HUDEP-2 (cell line): ENCODE results near the gene CHTF18.

Experiments
- DNase-seq, 76 experiments: peaks; one replicate each; lab custom pipeline; 2025; ENCODE audit not compliant: unreplicated experiment in 76 of 76; lab: John Stamatoyannopoulos, UW

The CHTF18 gene

GRCh38 chr16:790086-790485 is 1.7 kb downstream of the CHTF18 start:
- no peak for DNase-seq

- DNase-seq: no peak
Measured at GRCh38 chr16:791131-791530, 2.7 kb downstream of the CHTF18 start.

- DNase-seq: no peak
Measured at GRCh38 chr16:792221-792995, 4.0 kb downstream of the CHTF18 start.

- DNase-seq: no peak
Measured at GRCh38 chr16:793414-793813, 5.0 kb downstream of the CHTF18 start.

GRCh38 chr16:794091-794822 is 5.8 kb downstream of the CHTF18 start:
- no peak for DNase-seq

GRCh38 chr16:794853-795466 is 6.5 kb downstream of the CHTF18 start:
- no peak for DNase-seq

GRCh38 chr16:795580-796229 is 7.3 kb downstream of the CHTF18 start:
- no peak for DNase-seq

- no peak for DNase-seq
Measured at GRCh38 chr16:796296-797119, 8.1 kb downstream of the CHTF18 start.

- no peak for DNase-seq
Measured at GRCh38 chr16:797120-797420, 8.7 kb downstream of the CHTF18 start.

- DNase-seq: no peak
Measured at GRCh38 chr16:797686-798085, 9.3 kb downstream of the CHTF18 start.

GRCh38 chr16:798666-799065 is 10.2 kb downstream of the CHTF18 start:
- DNase-seq: no peak

- DNase-seq: no peak
Measured at GRCh38 chr16:799111-799947, 10.9 kb downstream of the CHTF18 start.

- no peak for DNase-seq
Measured at GRCh38 chr16:799948-800833, 11.8 kb downstream of the CHTF18 start, which contains the start of gene GNG13. Gene GNG13, minus strand, starts transcription at chr16:800734. Its CDS starts 1,657 bp downstream, at chr16:799077.

GRCh38 chr16:800834-801511 is 12.6 kb downstream of the CHTF18 start:
- no peak for DNase-seq

GRCh38 chr16:801584-802363 is 13.4 kb downstream of the CHTF18 start:
- no peak for DNase-seq

GRCh38 chr16:802461-802860 is 14.0 kb downstream of the CHTF18 start:
- no peak for DNase-seq
